GM10248 (cell line): ENCODE data around the gene TDRD12.
"Not testable (repeated sequence)": the region's sequence is repeated elsewhere in the genome, so short reads cannot be mapped to it uniquely, and the experiment has no call there.

Experiments
- CTCF ChIA-PET: fragments of 300-600 bp; sonication (Branson Sonifier 250); formaldehyde crosslinking; extraction: SDS; loops from one replicate; lab custom pipeline; 2021; ENCODE audit warnings: antibody characterized with exemption; lab: Yijun Ruan, JAX
- POLR2A ChIA-PET: fragments of 350-650 bp; sonication (Branson Sonifier 250); formaldehyde crosslinking; extraction: SDS; loops from one replicate; lab custom pipeline; 2020; ENCODE audit warnings: antibody characterized with exemption; lab: Yijun Ruan, JAX
- DNase-seq: peaks from one replicate; pipeline ENCODE4 v3.0.0; 2012; ENCODE audit errors: extremely low spot score
- TF ChIP-seq, protein P1 (sequence below): IDR thresholded peaks from 2 replicates; pipeline ENCODE4 v1.5.1; 2012; ENCODE audit warnings: mild to moderate bottlenecking, low read depth; ENCODE audit errors: extremely low read depth, missing control alignments, control extremely low read depth

TDRD12 gene

DNA sequence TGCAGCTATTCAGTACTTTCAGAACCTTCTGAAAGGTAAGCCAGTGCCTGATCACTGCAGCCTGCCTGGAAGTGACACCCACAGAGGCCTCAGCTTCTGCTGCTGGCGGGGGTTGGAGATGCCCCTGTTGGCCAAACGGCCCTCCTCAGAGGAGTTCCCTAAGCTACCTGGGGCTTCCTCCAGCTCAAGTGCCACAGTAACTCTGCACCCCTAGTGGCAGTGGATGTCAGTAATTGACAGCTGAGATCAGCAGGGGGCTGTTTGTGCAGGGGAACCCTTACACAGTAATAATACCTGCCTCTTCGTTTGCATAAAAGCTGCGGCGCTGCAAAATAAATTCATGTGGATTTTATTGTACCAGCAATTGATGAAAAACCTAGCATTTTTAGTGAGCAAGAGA is 28.9 kb downstream of the TDRD12 start:
- TF ChIP-seq, protein P1, sequence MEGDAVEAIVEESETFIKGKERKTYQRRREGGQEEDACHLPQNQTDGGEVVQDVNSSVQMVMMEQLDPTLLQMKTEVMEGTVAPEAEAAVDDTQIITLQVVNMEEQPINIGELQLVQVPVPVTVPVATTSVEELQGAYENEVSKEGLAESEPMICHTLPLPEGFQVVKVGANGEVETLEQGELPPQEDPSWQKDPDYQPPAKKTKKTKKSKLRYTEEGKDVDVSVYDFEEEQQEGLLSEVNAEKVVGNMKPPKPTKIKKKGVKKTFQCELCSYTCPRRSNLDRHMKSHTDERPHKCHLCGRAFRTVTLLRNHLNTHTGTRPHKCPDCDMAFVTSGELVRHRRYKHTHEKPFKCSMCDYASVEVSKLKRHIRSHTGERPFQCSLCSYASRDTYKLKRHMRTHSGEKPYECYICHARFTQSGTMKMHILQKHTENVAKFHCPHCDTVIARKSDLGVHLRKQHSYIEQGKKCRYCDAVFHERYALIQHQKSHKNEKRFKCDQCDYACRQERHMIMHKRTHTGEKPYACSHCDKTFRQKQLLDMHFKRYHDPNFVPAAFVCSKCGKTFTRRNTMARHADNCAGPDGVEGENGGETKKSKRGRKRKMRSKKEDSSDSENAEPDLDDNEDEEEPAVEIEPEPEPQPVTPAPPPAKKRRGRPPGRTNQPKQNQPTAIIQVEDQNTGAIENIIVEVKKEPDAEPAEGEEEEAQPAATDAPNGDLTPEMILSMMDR: peak; percentile 64
- peak; percentile 35 for DNase-seq
- ChIA-PET CTCF (interaction anchor here (0.8 to 1.3 kb wide), 6 partner anchors 9 to 61 kb away, joined by 3 to 7 read pairs (median 4); partner anchors contain the start of gene NUDT19), POLR2A (interaction anchor here (0.6 kb wide), 1 partner anchor 548 kb away, joined by 3 read pairs; no protein-coding TSS in a partner anchor)

- TF ChIP-seq, protein P1: no peak
- DNase-seq: no peak
- POLR2A ChIA-PET: interaction anchor here (0.6 kb wide), 1 partner anchor 548 kb away, joined by 3 read pairs; no protein-coding TSS in a partner anchor
- CTCF ChIA-PET: interaction anchor here (0.9 to 1.3 kb wide), 4 partner anchors 8 to 57 kb away, joined by 4 to 7 read pairs (median 4); partner anchors contain the start of gene NUDT19
Measured at GRCh38 chr19:32748948-32749347, 29.4 kb downstream of the TDRD12 start.

DNA sequence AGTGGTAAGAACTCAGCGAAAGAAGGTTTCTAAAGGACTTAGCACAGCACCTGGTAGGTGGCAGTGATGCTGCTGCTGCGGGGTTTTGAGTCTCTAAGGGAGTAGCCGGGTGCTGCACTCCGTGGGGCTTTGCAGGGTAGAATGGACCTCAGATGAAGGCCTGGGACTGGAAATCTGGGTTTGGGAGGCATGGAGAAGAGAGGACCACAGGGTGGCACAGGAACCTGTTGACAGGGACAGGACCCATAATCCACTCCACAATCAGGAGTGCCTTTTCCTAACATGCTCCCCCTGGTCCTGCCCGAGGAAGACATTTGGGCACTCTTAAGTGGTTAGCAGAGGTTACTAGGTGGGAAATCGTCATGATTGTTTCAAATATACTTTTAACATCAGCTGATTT is 29.8 kb downstream of the TDRD12 start:
- no peak for DNase-seq
- ChIA-PET POLR2A (interaction anchor here (0.6 kb wide), 1 partner anchor 547 kb away, joined by 3 read pairs; no protein-coding TSS in a partner anchor), CTCF (interaction anchor here (1.1 kb wide), 1 partner anchor 27 kb away, joined by 4 read pairs; no protein-coding TSS in a partner anchor)
- TF ChIP-seq, protein P1: no peak

GRCh38 chr19:32750441-32751055 is 31.0 kb downstream of the TDRD12 start:
- TF ChIP-seq, protein P1: no peak
- CTCF ChIA-PET: interaction anchor here (0.9 kb wide), 1 partner anchor 383 kb away, joined by 3 read pairs; no protein-coding TSS in a partner anchor
- no peak for DNase-seq
- POLR2A ChIA-PET: no interaction called here

DNA sequence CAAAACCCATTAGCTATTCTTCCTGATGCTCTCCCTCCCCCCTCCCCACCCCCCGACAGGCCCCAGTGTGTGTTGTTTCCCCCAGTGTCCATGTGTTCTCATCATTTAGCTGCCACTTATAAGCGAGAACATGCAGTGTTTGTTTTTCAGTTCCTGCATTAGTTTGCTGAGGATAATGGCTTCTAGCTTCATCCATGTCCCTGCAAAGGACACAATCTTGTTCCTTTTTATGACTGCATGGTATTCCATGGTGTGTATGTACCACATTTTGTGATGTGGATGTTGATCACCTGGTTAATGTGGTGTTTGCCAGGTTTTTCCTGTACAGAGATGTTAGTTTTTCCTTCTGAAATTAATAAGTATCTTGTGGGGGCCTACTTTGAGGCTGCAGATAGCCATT is 31.5 kb downstream of the TDRD12 start:
- TF ChIP-seq, protein P1: no peak
- ChIA-PET POLR2A (interaction anchor here (0.6 kb wide), 1 partner anchor 159 kb away, joined by 3 read pairs; no protein-coding TSS in a partner anchor), CTCF (interaction anchor here (0.9 kb wide), 1 partner anchor 383 kb away, joined by 3 read pairs; no protein-coding TSS in a partner anchor)
- no peak for DNase-seq

GRCh38 chr19:32757189-32757588 is 37.6 kb downstream of the TDRD12 start:
- POLR2A ChIA-PET: no interaction called here
- CTCF ChIA-PET: interaction anchor here (1.6 kb wide), 1 partner anchor 9 kb away, joined by 4 read pairs; no protein-coding TSS in a partner anchor
- no peak for DNase-seq
- TF ChIP-seq, protein P1: no peak

GRCh38 chr19:32765365-32765764 is 45.8 kb downstream of the TDRD12 start:
- DNase-seq, POLR2A ChIA-PET, CTCF ChIA-PET: not testable (repeated sequence)
